CD4-positive, CD25-positive, alpha-beta regulatory T cell (primary cell): ENCODE measurements around the gene OMG. TPM values are rescaled to one million over a fixed set of nuclear protein-coding genes. Genes with fewer than 3 reads are reported as not detected.
A peak's percentile ranks its signal among the peaks of the same experiment; 100 is the strongest.
"Not testable (repeated sequence)": the region's sequence is repeated elsewhere in the genome, so short reads cannot be mapped to it uniquely, and the experiment has no call there.

Source experiments
- ATAC-seq, 2 donors: fragments of 150-1000 bp; cut with Tn5 transposase; one replicate each; pipeline ENCODE4 v1.10.0; 2021; ENCODE audit warnings: low read depth in 2 of 2, moderate number of reproducible peaks in 2 of 2, moderate library complexity in 1 of 2
- DNase-seq, 3 donors: peaks; one replicate each; pipeline versions ENCODE4 v3.0.0 to v3.0.0-alpha.2; 2012 to 2022; ENCODE audit warnings: mixed read lengths in 1 of 3
- H3K27ac ChIP-seq: one replicate; pipeline ENCODE4 v1.7.0; 2013; ENCODE audit warnings: mild to moderate bottlenecking, low read length; ENCODE audit not compliant: insufficient read depth, poor library complexity, severe bottlenecking
- H3K27me3 ChIP-seq: one replicate; pipeline ENCODE4 v1.7.0; 2013; ENCODE audit warnings: low read length; ENCODE audit not compliant: control insufficient read depth, insufficient read depth
- H3K36me3 ChIP-seq: one replicate; pipeline ENCODE4 v1.7.0; 2013; ENCODE audit warnings: mild to moderate bottlenecking, low read length, moderate library complexity; ENCODE audit not compliant: control insufficient read depth, insufficient read depth
- H3K4me1 ChIP-seq: 2 replicates; pipeline ENCODE4 v1.7.0; 2013; ENCODE audit warnings: mild to moderate bottlenecking, low read length; ENCODE audit not compliant: insufficient read depth, control insufficient read depth, poor library complexity, severe bottlenecking
- H3K4me3 ChIP-seq: one replicate; pipeline ENCODE4 v1.7.0; 2013; ENCODE audit warnings: low read depth, mild to moderate bottlenecking, low read length, moderate library complexity
- H3K9me3 ChIP-seq, 2 experiments: 1 replicate in 1 of 2; 2 replicates in 1 of 2; pipeline ENCODE4 v1.7.0; 2013; ENCODE audit warnings: low read length in 2 of 2, mild to moderate bottlenecking in 1 of 2, moderate library complexity in 1 of 2; ENCODE audit not compliant: control insufficient read depth in 2 of 2
- H3K27ac Mint-ChIP-seq, 3 donors: one replicate each; pipeline ENCODE4 v1.8.0; 2020 to 2022; ENCODE audit warnings: mild to moderate bottlenecking in 3 of 3, mixed read lengths in 3 of 3, moderate library complexity in 2 of 3
- H3K27me3 Mint-ChIP-seq: one replicate; pipeline ENCODE4 v1.8.0; 2022; ENCODE audit warnings: mild to moderate bottlenecking, mixed read lengths
- H3K36me3 Mint-ChIP-seq: one replicate; pipeline ENCODE4 v1.8.0; 2020; ENCODE audit warnings: mixed read lengths
- H3K4me1 Mint-ChIP-seq, 4 donors: one replicate each; pipeline ENCODE4 v1.8.0; 2020 to 2022; ENCODE audit warnings: mixed read lengths in 4 of 4, mild to moderate bottlenecking in 1 of 4
- H3K4me3 Mint-ChIP-seq, 4 donors: one replicate each; pipeline ENCODE4 v1.8.0; 2020 to 2022; ENCODE audit warnings: mild to moderate bottlenecking in 4 of 4, mixed read lengths in 4 of 4, moderate library complexity in 3 of 4
- H3K9me3 Mint-ChIP-seq, 7 donors: one replicate each; pipeline ENCODE4 v1.8.0; 2020 to 2022; ENCODE audit warnings: mixed read lengths in 7 of 7, mild to moderate bottlenecking in 3 of 7, moderate library complexity in 2 of 7
- polyA plus RNA-seq, 4 donors: library from polyadenylated mRNA; unstranded; fragments of 300-500 nt; fragmentation: Illumina TruSeq; gene quantifications; one replicate each; pipeline ENCODE4 v1.2.3, GENCODE V29; 2021
- total RNA-seq: library from RNA; stranded (reverse); gene quantifications from one replicate; pipeline ENCODE4 v1.2.3, GENCODE V29; 2022

OMG gene
- total and polyA plus RNA-seq, 5 donors from 2014 or later = 0.15 to 1.3 (median 0.33) TPM; not detected in 2

- H3K4me3 ChIP-seq = peak overlapping the region; percentile 32
- H3K27me3 ChIP-seq = no peaks in the 10 kb centered on the region
- no peak overlapping the region for H3K4me3 Mint-ChIP-seq
- H3K27me3 Mint-ChIP-seq = no peaks in the 10 kb centered on the region
- no peaks in the 10 kb centered on the region for H3K36me3 Mint-ChIP-seq
- H3K27ac ChIP-seq = no peak overlapping the region
- H3K9me3 Mint-ChIP-seq = no peaks in the 10 kb centered on the region
- ATAC-seq = no peak
- H3K4me1 ChIP-seq = no peaks in the 10 kb centered on the region
- no peaks in the 10 kb centered on the region for H3K36me3 ChIP-seq
- H3K27ac Mint-ChIP-seq = no peak overlapping the region
- peaks cover 14 to 30% (median 24%) of the 10 kb centered on the region in 4 donors for H3K4me1 Mint-ChIP-seq
- no peak for DNase-seq
- H3K9me3 ChIP-seq = no peaks in the 10 kb centered on the region
Observed at GRCh38 chr17:31289790-31290189, 7.2 kb downstream of the OMG start.

GRCh38 chr17:31287932-31288331, 9.1 kb downstream of the OMG start:
- H3K4me1 ChIP-seq, H3K27ac ChIP-seq, H3K4me3 ChIP-seq, H3K9me3 Mint-ChIP-seq, H3K9me3 ChIP-seq, H3K36me3 ChIP-seq, H3K36me3 Mint-ChIP-seq, ATAC-seq, H3K27me3 ChIP-seq, H3K27me3 Mint-ChIP-seq, H3K4me3 Mint-ChIP-seq, DNase-seq: not testable (repeated sequence)
- H3K4me1 Mint-ChIP-seq = peaks cover 14 to 30% (median 24%) of the 10 kb centered on the region in 4 donors
- H3K27ac Mint-ChIP-seq = peak overlapping the region in 1 of 3 donors; percentile 18

- H3K4me1 ChIP-seq = no peaks in the 10 kb centered on the region
- no peaks in the 10 kb centered on the region for H3K27me3 ChIP-seq
- no peak overlapping the region for H3K27ac Mint-ChIP-seq
- no peak for DNase-seq
- no peak overlapping the region for H3K4me3 Mint-ChIP-seq
- H3K4me1 Mint-ChIP-seq = peaks cover 14 to 30% (median 22%) of the 10 kb centered on the region in 4 donors
- no peaks in the 10 kb centered on the region for H3K36me3 ChIP-seq
- no peaks in the 10 kb centered on the region for H3K9me3 Mint-ChIP-seq
- H3K27me3 Mint-ChIP-seq = no peaks in the 10 kb centered on the region
- no peak overlapping the region for H3K27ac ChIP-seq
- H3K4me3 ChIP-seq = no peak overlapping the region
- peaks cover under 1% of the 10 kb centered on the region for H3K36me3 Mint-ChIP-seq
- ATAC-seq = no peak
- H3K9me3 ChIP-seq = no peaks in the 10 kb centered on the region
Observed at GRCh38 chr17:31286587-31286986, 10.5 kb downstream of the OMG start.

DNA sequence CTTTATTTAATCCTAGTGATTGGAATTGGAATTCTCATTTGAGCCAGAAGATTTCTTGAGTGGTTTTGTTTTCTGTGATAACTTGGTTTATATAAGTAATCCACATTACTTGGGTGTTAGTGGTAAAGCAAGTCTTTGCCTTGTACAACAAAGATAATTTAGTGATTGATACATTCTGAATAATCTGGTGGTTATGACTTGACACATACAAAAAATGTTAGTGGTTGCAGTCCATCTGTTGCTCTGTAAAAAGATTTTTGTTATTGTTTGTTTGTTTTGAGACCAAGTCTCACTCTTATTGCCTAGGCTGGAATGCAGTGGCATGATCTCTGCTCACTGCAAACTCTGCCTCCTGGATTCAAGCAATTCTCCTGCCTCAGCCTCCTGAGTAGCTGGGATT, 13.2 kb downstream of the OMG start:
- Mint-ChIP-seq H3K9me3 (no peaks in the 10 kb centered on the region), H3K4me3 (no peak overlapping the region), H3K27me3 (no peaks in the 10 kb centered on the region), H3K36me3 (peaks cover 4% of the 10 kb centered on the region), H3K4me1 (peaks cover 2 to 19% (median 13%) of the 10 kb centered on the region in 4 donors), H3K27ac (no peak overlapping the region)
- DNase-seq (no peak), ATAC-seq (no peak)
- Histone ChIP-seq H3K27ac (no peak overlapping the region), H3K4me3 (no peak overlapping the region), H3K36me3 (no peaks in the 10 kb centered on the region), H3K9me3 (no peaks in the 10 kb centered on the region), H3K4me1 (no peaks in the 10 kb centered on the region), H3K27me3 (no peaks in the 10 kb centered on the region)

- no peaks in the 10 kb centered on the region for H3K27me3 ChIP-seq
- H3K9me3 ChIP-seq = no peaks in the 10 kb centered on the region
- DNase-seq (no peak), ATAC-seq (no peak)
- H3K9me3 Mint-ChIP-seq = no peaks in the 10 kb centered on the region
- no peak overlapping the region for H3K4me3 ChIP-seq
- H3K4me1 Mint-ChIP-seq = peaks cover 0 to 3% (median 1%) of the 10 kb centered on the region in 4 donors
- no peaks in the 10 kb centered on the region for H3K36me3 ChIP-seq
- H3K4me3 Mint-ChIP-seq = no peak overlapping the region
- no peaks in the 10 kb centered on the region for H3K4me1 ChIP-seq
- H3K27ac ChIP-seq = no peak overlapping the region
- no peak overlapping the region for H3K27ac Mint-ChIP-seq
- H3K36me3 Mint-ChIP-seq = peaks cover 4% of the 10 kb centered on the region
- no peaks in the 10 kb centered on the region for H3K27me3 Mint-ChIP-seq
Observed at GRCh38 chr17:31281061-31281460, 16.0 kb downstream of the OMG start.

DNA sequence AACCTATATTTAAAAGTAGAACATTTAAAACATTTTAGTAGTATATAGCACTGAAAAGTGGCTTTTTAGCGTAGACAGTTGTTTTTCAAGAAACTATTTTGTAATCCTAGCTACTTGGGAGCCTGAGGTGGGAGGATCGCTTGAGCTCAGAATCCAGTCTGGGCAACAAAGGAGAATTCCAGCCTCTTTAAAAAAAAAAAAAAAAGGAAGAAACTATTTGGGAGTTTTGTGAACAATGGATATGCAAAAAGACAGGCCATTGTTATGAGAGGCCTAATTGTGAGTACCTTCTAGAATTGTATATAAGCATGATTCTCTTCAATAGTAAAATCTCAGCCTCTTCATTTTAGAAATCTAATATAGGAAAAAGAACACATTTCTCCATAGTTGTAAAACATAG, 17.6 kb downstream of the OMG start:
- no peak overlapping the region for H3K27ac Mint-ChIP-seq
- no peak for ATAC-seq
- H3K27ac ChIP-seq = no peak overlapping the region
- no peaks in the 10 kb centered on the region for H3K9me3 Mint-ChIP-seq
- H3K4me1 Mint-ChIP-seq = peaks cover 0 to 5% (median 1%) of the 10 kb centered on the region in 4 donors
- no peaks in the 10 kb centered on the region for H3K4me1 ChIP-seq
- DNase-seq = no peak
- no peaks in the 10 kb centered on the region for H3K36me3 ChIP-seq
- H3K4me3 Mint-ChIP-seq = no peak overlapping the region
- H3K36me3 Mint-ChIP-seq = peaks cover 14% of the 10 kb centered on the region
- no peaks in the 10 kb centered on the region for H3K27me3 Mint-ChIP-seq
- H3K27me3 ChIP-seq = no peaks in the 10 kb centered on the region
- no peak overlapping the region for H3K4me3 ChIP-seq
- H3K9me3 ChIP-seq = no peaks in the 10 kb centered on the region

DNA sequence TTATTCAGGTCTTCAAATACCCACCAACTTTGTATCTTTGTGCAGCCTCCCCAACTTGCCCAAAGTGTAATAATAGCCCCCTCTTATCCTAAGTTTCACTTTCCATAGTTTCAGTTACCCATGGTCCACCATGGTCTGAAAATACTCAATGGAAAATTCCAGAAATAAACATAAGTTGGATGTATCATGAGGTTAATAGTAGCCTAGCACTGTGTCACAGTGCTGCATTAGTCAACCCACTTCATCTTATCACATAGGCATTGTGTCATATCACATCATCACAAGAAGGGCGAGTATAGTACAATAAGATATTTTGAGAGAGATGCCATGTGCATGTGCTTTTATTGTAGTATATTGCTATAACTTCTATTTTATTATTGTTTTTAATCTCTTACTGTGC, 21.9 kb downstream of the OMG start:
- Mint-ChIP-seq H3K36me3 (peaks cover 20% of the 10 kb centered on the region), H3K4me3 (no peak overlapping the region), H3K27me3 (no peaks in the 10 kb centered on the region), H3K27ac (peak overlapping the region in 2 of 3 donors; percentile 14 to 38), H3K9me3 (no peaks in the 10 kb centered on the region), H3K4me1 (peaks cover 0 to 5% (median 1%) of the 10 kb centered on the region in 4 donors)
- no peaks in the 10 kb centered on the region for H3K4me1 ChIP-seq
- no peak for DNase-seq
- ATAC-seq = no peak
- no peak overlapping the region for H3K27ac ChIP-seq
- H3K27me3 ChIP-seq = no peaks in the 10 kb centered on the region
- no peaks in the 10 kb centered on the region for H3K9me3 ChIP-seq
- H3K36me3 ChIP-seq = no peaks in the 10 kb centered on the region
- H3K4me3 ChIP-seq = no peak overlapping the region

DNA sequence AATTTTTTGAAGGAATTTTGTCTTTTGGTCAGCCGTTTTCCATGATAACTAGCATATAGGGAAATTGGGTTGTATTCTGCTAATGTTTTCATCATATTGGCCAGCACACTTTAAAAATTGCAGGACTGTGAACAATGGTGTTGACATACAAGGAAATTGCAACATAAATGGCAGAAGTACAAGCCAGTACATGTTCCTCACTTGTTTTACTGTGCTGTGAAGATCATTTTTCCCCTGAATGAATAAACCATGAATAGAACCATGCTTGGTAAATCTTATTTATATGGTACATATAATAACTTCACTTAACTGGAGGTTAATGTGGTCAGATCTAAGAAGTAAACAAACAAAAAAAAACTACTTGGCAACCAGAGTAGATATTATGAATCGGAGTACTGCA, 22.8 kb downstream of the OMG start:
- no peak overlapping the region for H3K4me3 ChIP-seq

More for the DNA sequence above, 22.8 kb downstream of the OMG start:
- Histone ChIP-seq H3K9me3 (no peaks in the 10 kb centered on the region), H3K27ac (no peak overlapping the region), H3K27me3 (no peaks in the 10 kb centered on the region), H3K36me3 (peaks cover 3% of the 10 kb centered on the region), H3K4me1 (no peaks in the 10 kb centered on the region)
- Mint-ChIP-seq H3K4me3 (no peak overlapping the region), H3K4me1 (peaks cover 0 to 5% (median 1%) of the 10 kb centered on the region in 4 donors), H3K27ac (no peak overlapping the region), H3K36me3 (peaks cover 25% of the 10 kb centered on the region), H3K27me3 (no peaks in the 10 kb centered on the region), H3K9me3 (no peaks in the 10 kb centered on the region)
- DNase-seq (no peak), ATAC-seq (no peak)
